GM12878 (cell line): Measurements from ENCODE around the gene KIF5A. TPM values are rescaled to one million over a fixed set of nuclear protein-coding genes. Genes with fewer than 3 reads are reported as not detected.

ENCODE experiments used
- ATAC-seq: fragments of 200-7000 bp; cut with Tn5 transposase; 3 replicates; pipeline ENCODE4 v1.9.1; 2020; ENCODE audit warnings: mild to moderate bottlenecking, moderate library complexity
- BruUV-seq: library from RNA; stranded (reverse); fragments of 400-500 nt; replicated peaks from 2 replicates; lab custom pipeline; 2021; lab: Mats Ljungman, UMichigan
- CTCF ChIA-PET: fragments of 300-600 bp; sonication (Branson Sonifier 250); formaldehyde crosslinking; extraction: SDS; loops from one replicate; lab custom pipeline; 2021; ENCODE audit warnings: inconsistent platforms; lab: Yijun Ruan, JAX
- POLR2A ChIA-PET: fragments of 350-600 bp; formaldehyde crosslinking; extraction: SDS; loops from one replicate; lab custom pipeline; 2021; ENCODE audit warnings: inconsistent platforms; lab: Charles Lee
- RAD21 ChIA-PET: fragments of 300-600 bp; sonication (Branson Sonifier 250); formaldehyde crosslinking; loops from one replicate; lab custom pipeline; 2023; ENCODE audit warnings: antibody characterized with exemption; ENCODE audit not compliant: unreplicated experiment; lab: Charles Lee
- SMC1A ChIA-PET: fragments of 300-600 bp; sonication (Branson Sonifier 250); formaldehyde crosslinking; loops from one replicate; lab custom pipeline; 2023; ENCODE audit not compliant: unreplicated experiment, uncharacterized antibody; lab: Charles Lee
- DNase-seq: peaks from one replicate; pipeline ENCODE4 v3.0.0-alpha.2; 2011; ENCODE audit warnings: low read depth, low spot score
- FAIRE-seq: peaks from 3 replicates; lab custom pipeline; 2011; peaks lifted over from hg19 to GRCh38; lab: Jason Lieb, UNC
- H2AFZ ChIP-seq: 2 replicates; pipeline ENCODE4 v1.6.0; 2011; ENCODE audit warnings: low read depth, low read length, control low read depth; ENCODE audit not compliant: control insufficient read depth
- H3K27ac ChIP-seq: 2 replicates; pipeline ENCODE4 v1.5.1; 2011; ENCODE audit warnings: control low read depth; ENCODE audit not compliant: control insufficient read depth, insufficient read depth
- H3K27me3 ChIP-seq, 2 experiments: replicated peaks in 1 of 2; 2 replicates each; pipeline versions ENCODE4 v1.6.0 to v1.6.1; 2011; ENCODE audit warnings: low read length in 1 of 2; ENCODE audit not compliant: control insufficient read depth in 2 of 2, insufficient read depth in 2 of 2
- H3K36me3 ChIP-seq, 2 experiments: 2 replicates each; pipeline ENCODE4 v1.5.1; 2011; ENCODE audit warnings: low read length in 1 of 2; ENCODE audit not compliant: control insufficient read depth in 2 of 2, insufficient read depth in 2 of 2
- H3K4me1 ChIP-seq: 2 replicates; pipeline ENCODE4 v1.6.1; 2011; ENCODE audit warnings: mild to moderate bottlenecking, low read length, moderate library complexity, mixed read lengths; ENCODE audit not compliant: control insufficient read depth, insufficient read depth
- H3K4me2 ChIP-seq: 2 replicates; pipeline ENCODE4 v1.6.0; 2011; ENCODE audit warnings: control low read depth; ENCODE audit not compliant: control insufficient read depth, insufficient read depth
- H3K4me3 ChIP-seq: fragments of 200-600 bp; sonication (generic); 2 replicates; pipeline ENCODE4 v1.5.1; 2016
- H3K79me2 ChIP-seq: 2 replicates; pipeline ENCODE4 v1.6.0; 2011; ENCODE audit warnings: low read length; ENCODE audit not compliant: control insufficient read depth, insufficient read depth
- H3K9ac ChIP-seq: 2 replicates; pipeline ENCODE4 v1.8.0; 2011; ENCODE audit warnings: low read length, control low read depth, mixed read lengths; ENCODE audit not compliant: control insufficient read depth, insufficient read depth
- H3K9me3 ChIP-seq: replicated peaks from 3 replicates; pipeline ENCODE4 v1.5.1; 2011; ENCODE audit warnings: mild to moderate bottlenecking, low read length; ENCODE audit not compliant: control insufficient read depth, insufficient read depth
- H4K20me1 ChIP-seq: 2 replicates; pipeline ENCODE4 v1.6.0; 2011; ENCODE audit not compliant: control insufficient read depth, insufficient read depth
- CEBPB ChIP-seq, 2 experiments: fragments of 150-350 bp in 1 of 2; IDR thresholded peaks; 2 replicates each; pipeline ENCODE4 v1.6.1; 2012 to 2014; ENCODE audit warnings: low read depth in 2 of 2, low read length in 2 of 2, borderline replicate concordance in 1 of 2, inconsistent platforms in 1 of 2
- CHD4 ChIP-seq: fragments of 200-600 bp; sonication (generic); IDR thresholded peaks from 2 replicates; pipeline ENCODE4 v1.6.1; 2016; ENCODE audit warnings: mild to moderate bottlenecking
- E2F4 ChIP-seq: IDR thresholded peaks from 2 replicates; pipeline ENCODE4 v1.6.1; 2012; ENCODE audit warnings: low read depth, low read length, improper control_type of control experiment
- ELK1 ChIP-seq: IDR thresholded peaks from 2 replicates; pipeline ENCODE4 v1.6.1; 2012; ENCODE audit warnings: low read depth, low read length, improper control_type of control experiment
- FOS ChIP-seq: IDR thresholded peaks from 3 replicates; pipeline ENCODE4 v1.6.1; 2011; ENCODE audit warnings: borderline replicate concordance; ENCODE audit not compliant: insufficient read length; ENCODE audit errors: extremely low read depth
- MYC ChIP-seq: IDR thresholded peaks from 2 replicates; pipeline ENCODE4 v1.6.1; 2011; ENCODE audit warnings: mild to moderate bottlenecking, low read length, moderate library complexity, inconsistent platforms; ENCODE audit not compliant: insufficient read depth, insufficient replicate concordance, insufficient read length, severe bottlenecking
- NBN ChIP-seq: fragments of 450-650 bp; IDR thresholded peaks from 2 replicates; pipeline ENCODE4 v1.6.1; 2016
- NR2C2 ChIP-seq: IDR thresholded peaks from 2 replicates; pipeline ENCODE4 v1.6.1; 2011; ENCODE audit warnings: borderline replicate concordance, low read depth; ENCODE audit not compliant: control insufficient read depth, insufficient read length
- PBX3 ChIP-seq: IDR thresholded peaks from 2 replicates; pipeline ENCODE4 v1.6.1; 2011; ENCODE audit warnings: mild to moderate bottlenecking, low read depth, low read length, moderate library complexity; ENCODE audit not compliant: insufficient replicate concordance
- RUNX3 ChIP-seq: IDR thresholded peaks from 2 replicates; pipeline ENCODE4 v1.6.1; 2012; ENCODE audit warnings: low read length, inconsistent platforms
- SMARCA5 ChIP-seq: fragments of 450-650 bp; IDR thresholded peaks from 2 replicates; pipeline ENCODE4 v1.6.1; 2017; ENCODE audit warnings: mild to moderate bottlenecking
- ZNF217 ChIP-seq: fragments of 450-650 bp; IDR thresholded peaks from 2 replicates; pipeline ENCODE4 v1.6.1; 2017; ENCODE audit warnings: antibody characterized with exemption, mild to moderate bottlenecking
- WGBS: methylation state at CpG from one replicate; pipeline ENCODE4 v1.1.6; 2016; ENCODE audit warnings: low lambda C conversion rate; ENCODE audit not compliant: insufficient replicate concordance, insufficient coverage; ENCODE audit errors: missing lambda C conversion rate; 5-methylcytosine and 5-hydroxymethylcytosine counted together
- in situ Hi-C: fragments of 300-500 bp; cut with MboI; formaldehyde crosslinking; loops from 9 replicates; pipeline ENCODE4 v1.14.3; 2018; ENCODE audit warnings: mixed read lengths
- intact Hi-C: fragments of 100-400 bp; cut with micrococcal nuclease; formaldehyde crosslinking; loops from one replicate; pipeline ENCODE4 v1.14.2; 2022; ENCODE audit not compliant: unreplicated experiment
- polyA plus RNA-seq, 11 experiments: library from polyadenylated mRNA; depleted of rRNA in 4 of 11; unstranded in 6 of 11; stranded (reverse) in 5 of 11; fragments of >200 nt; fragmentation: Nextera tagmentation in 4 of 11; fragmentation: Illumina TruSeq in 1 of 11; extraction: Ambion mirVana in 4 of 11; extraction: Trizol in 1 of 11; gene quantifications; 1 replicate in 1 of 11; 2 replicates in 10 of 11; pipeline versions ENCODE4 v1.2.1 to v1.2.3, GENCODE V29; 2011 to 2016; ENCODE audit warnings: inconsistent platforms in 2 of 11, missing spikeins in 2 of 11, low read depth in 1 of 11
- total RNA-seq, 4 experiments: library from RNA; depleted of rRNA in 3 of 4; stranded (reverse); fragments of >200 nt in 3 of 4; fragmentation: Illumina TruSeq in 1 of 4; extraction: Trizol in 1 of 4; gene quantifications; 2 replicates each; pipeline versions ENCODE4 v1.2.1 to v1.2.3, GENCODE V29; 2013 to 2021
- TF ChIP-seq, protein P1 (sequence below): fragments of 150-350 bp; IDR thresholded peaks from 2 replicates; pipeline ENCODE4 v1.6.1; 2016; ENCODE audit warnings: low read depth, low read length

The KIF5A gene
- total and polyA plus RNA-seq, 10 of the 15 experiments (the other 5 are each of a cell fraction or from before 2014, with no cell fraction given): 0.35 to 2.9 (median 0.97) TPM

GRCh38 chr12:57623385-57623784 is 73.5 kb downstream of the KIF5A start:
- no peak overlapping the region for H3K27ac ChIP-seq
- in situ Hi-C loops: no loop called here
- TF ChIP-seq CEBPB (IDR thresholded peaks at IDR 0.05; ENCODE audit: borderline replicate concordance in 1 of 2, low read depth in 2 of 2, low read length in 2 of 2) (no peak), PBX3 (no peak), ELK1 (no peak), E2F4 (no peak), FOS (no peak), RUNX3 (no peak), MYC (no peak), NR2C2 (no peak), ZNF217 (no peak), NBN (no peak), CHD4 (no peak), SMARCA5 (no peak)
- TF ChIP-seq, protein P1, sequence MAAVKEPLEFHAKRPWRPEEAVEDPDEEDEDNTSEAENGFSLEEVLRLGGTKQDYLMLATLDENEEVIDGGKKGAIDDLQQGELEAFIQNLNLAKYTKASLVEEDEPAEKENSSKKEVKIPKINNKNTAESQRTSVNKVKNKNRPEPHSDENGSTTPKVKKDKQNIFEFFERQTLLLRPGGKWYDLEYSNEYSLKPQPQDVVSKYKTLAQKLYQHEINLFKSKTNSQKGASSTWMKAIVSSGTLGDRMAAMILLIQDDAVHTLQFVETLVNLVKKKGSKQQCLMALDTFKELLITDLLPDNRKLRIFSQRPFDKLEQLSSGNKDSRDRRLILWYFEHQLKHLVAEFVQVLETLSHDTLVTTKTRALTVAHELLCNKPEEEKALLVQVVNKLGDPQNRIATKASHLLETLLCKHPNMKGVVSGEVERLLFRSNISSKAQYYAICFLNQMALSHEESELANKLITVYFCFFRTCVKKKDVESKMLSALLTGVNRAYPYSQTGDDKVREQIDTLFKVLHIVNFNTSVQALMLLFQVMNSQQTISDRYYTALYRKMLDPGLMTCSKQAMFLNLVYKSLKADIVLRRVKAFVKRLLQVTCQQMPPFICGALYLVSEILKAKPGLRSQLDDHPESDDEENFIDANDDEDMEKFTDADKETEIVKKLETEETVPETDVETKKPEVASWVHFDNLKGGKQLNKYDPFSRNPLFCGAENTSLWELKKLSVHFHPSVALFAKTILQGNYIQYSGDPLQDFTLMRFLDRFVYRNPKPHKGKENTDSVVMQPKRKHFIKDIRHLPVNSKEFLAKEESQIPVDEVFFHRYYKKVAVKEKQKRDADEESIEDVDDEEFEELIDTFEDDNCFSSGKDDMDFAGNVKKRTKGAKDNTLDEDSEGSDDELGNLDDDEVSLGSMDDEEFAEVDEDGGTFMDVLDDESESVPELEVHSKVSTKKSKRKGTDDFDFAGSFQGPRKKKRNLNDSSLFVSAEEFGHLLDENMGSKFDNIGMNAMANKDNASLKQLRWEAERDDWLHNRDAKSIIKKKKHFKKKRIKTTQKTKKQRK: no peak

More at GRCh38 chr12:57623385-57623784, 73.5 kb downstream of the KIF5A start:
- 13% methylated on average over 2 of the region's 2 CpGs for WGBS
- intact Hi-C loops: loop anchor here (5.0 kb wide), 1 partner anchor 166 kb away; the partner anchor contains the start of genes GLI1 and INHBE
- FAIRE-seq (no peak), DNase-seq (no peak), ATAC-seq (no peak)
- ChIA-PET CTCF (interaction anchor here (1.0 to 7.8 kb wide), 3 partner anchors 9 to 165 kb away, joined by 7 to 119 read pairs (median 12); no protein-coding TSS in a partner anchor), RAD21 (interaction anchor here (2.0 kb wide), 1 partner anchor 40 kb away, joined by 12 read pairs; no protein-coding TSS in a partner anchor), POLR2A (no interaction called here), SMC1A (interaction anchor here (1.0 kb wide), 1 partner anchor 11 kb away, joined by 3 read pairs; no protein-coding TSS in a partner anchor)
- Histone ChIP-seq H4K20me1 (no peaks in the 10 kb centered on the region), H3K9ac (no peak overlapping the region), H3K27me3 (peaks cover 33 to 35% of the 10 kb centered on the region in 2 experiments; a peak in 3 of 4 replicates), H3K4me1 (peaks cover 6% of the 10 kb centered on the region), H3K36me3 (no peaks in the 10 kb centered on the region), H3K9me3 (no peaks in the 10 kb centered on the region), H3K4me3 (no peak overlapping the region), H2AFZ (no peak overlapping the region), H3K4me2 (no peak overlapping the region), H3K79me2 (no peaks in the 10 kb centered on the region)
- BruUV-seq: no TSS peak
